Measurements from ENCODE around the gene G3BP1.

- TF ChIP-seq CTCF (IDR thresholded peaks at IDR 0.05; ENCODE audit: low read depth, low read length, missing input control) (no peak), TAF1 (conservative IDR thresholded peaks at IDR 0.05) (no peak), GABPA (IDR thresholded peaks at IDR 0.05 in 1 of 2, conservative IDR thresholded peaks at IDR 0.05 in 1 of 2) (no peak), MAX (IDR thresholded peaks at IDR 0.05) (no peak), REST (IDR thresholded peaks at IDR 0.05) (no peak), JUND (IDR thresholded peaks at IDR 0.05) (no peak), RXRA (IDR thresholded peaks at IDR 0.05) (no peak)
Measured at GRCh38 chr5:151810449-151810848, 38.7 kb downstream of the G3BP1 start.
